PC-9 (cell line): ENCODE data around the gene PFKP.

Source experiments
- CTCF ChIP-seq: fragments of 200-600 bp; sonication (generic); conservative IDR thresholded peaks from 2 replicates; pipeline ENCODE4 v1.6.1; 2017; ENCODE audit warnings: mixed run types, antibody characterized with exemption, mild to moderate bottlenecking, moderate library complexity
- EZH2 ChIP-seq: fragments of 200-600 bp; sonication (generic); IDR thresholded peaks from 2 replicates; pipeline ENCODE4 v1.8.0; 2017; ENCODE audit warnings: antibody characterized with exemption, low read depth

DNA sequence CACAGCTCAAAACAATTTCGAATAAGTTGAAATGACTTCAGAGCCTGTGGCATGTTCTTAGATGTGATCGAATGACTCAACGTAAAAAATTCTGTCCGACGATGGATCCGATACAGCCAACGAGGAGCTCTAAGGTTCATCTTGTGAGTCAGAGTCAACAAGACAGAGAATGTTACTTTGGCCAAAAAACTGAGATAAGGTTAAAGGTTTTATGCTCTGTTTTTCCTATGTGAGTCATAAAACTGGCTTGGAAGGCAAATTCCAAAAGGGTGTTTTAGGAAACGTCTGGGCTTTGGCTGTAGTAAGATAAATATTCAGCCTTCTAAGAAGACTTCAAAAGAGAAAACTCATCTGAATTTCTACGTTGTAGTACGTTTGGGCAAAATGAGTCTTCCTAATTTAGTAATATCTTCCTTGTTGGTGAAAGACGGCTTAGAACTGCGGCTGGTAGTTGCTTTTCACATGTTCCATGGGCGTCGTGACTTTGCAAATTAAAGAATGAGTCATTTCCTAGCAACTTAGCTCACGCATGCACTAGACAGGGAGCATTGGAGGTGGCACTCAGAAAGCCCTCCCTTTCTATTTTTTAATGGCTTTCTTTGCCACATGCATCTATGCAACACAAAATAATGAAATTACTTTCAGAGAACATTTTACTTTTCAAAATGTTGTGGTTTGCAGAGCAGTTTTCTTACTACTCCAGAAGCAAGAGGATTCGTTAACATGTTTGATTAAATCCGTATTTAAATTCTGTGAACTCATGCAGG is 28.2 kb downstream of the PFKP start:
- TF ChIP-seq CTCF (no peak), EZH2 (no peak)
